ENCODE data around the gene ZHX3. TPM values are rescaled to one million over a fixed set of nuclear protein-coding genes. Genes with fewer than 3 reads are reported as not detected.
"Not testable (repeated sequence)": the region's sequence is repeated elsewhere in the genome, so short reads cannot be mapped to it uniquely, and the experiment has no call there.

ZHX3 gene
- total RNA-seq, 1 experiment from 2014 or later, result 21.5 TPM

DNA sequence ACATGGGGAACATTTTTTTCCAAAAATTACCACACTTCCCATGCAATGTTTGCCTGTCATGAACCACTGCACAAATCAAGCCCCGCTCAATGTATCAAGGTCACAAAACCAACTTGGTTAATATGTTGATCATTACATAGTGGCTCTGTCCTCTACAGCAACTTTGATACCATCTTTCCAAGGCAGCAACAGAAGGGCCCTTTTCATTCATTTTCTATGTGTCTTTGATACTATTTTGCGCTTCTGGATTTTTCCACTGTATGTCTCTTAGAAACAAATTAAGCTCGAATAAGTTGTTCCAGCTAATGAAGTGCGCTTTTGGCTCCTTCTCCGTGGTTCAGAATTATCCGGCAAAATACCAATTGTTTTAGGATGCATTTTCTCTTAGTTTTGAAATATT lies 1.5 kb downstream of the ZHX3 start:
- no peak for DNase-seq
- H3K27ac ChIP-seq, result peak overlapping the region; percentile 51; the same call in 1 of the 2 replicates
- peak overlapping the region; percentile 89 for H3K4me2 ChIP-seq
- peaks cover 27% of the 10 kb centered on the region for H3K4me1 ChIP-seq (replicated peaks; ENCODE audit: insufficient read depth)
- H4K20me1 ChIP-seq (ENCODE audit: insufficient read depth), result no peaks in the 10 kb centered on the region; the same call in 1 of the 2 replicates
- H3K4me3 ChIP-seq, result peak overlapping the region; percentile 83
- no peaks in the 10 kb centered on the region for H3K9me3 ChIP-seq (ENCODE audit: insufficient read depth, low read depth)
- POLR2A ChIA-PET (ENCODE audit: unreplicated experiment), result no interaction called here
- no peaks in the 10 kb centered on the region for H3K27me3 ChIP-seq (ENCODE audit: insufficient read depth, low read depth)
- H3K9me2 ChIP-seq (ENCODE audit: insufficient read depth), result no peaks in the 10 kb centered on the region
- peaks cover 15% of the 10 kb centered on the region; the same call in 1 of the 2 replicates for H3F3A ChIP-seq (ENCODE audit: insufficient read depth, low read depth)
- peak overlapping the region; percentile 98; the same call in 1 of the 2 replicates for H2AFZ ChIP-seq
- TSS peak; percentile 66 for BruUV-seq (replicated peaks)
- no peak for TF ChIP-seq EZH2 (IDR thresholded peaks at IDR 0.05; ENCODE audit: low read depth)
- TF ChIP-seq, protein P1, sequence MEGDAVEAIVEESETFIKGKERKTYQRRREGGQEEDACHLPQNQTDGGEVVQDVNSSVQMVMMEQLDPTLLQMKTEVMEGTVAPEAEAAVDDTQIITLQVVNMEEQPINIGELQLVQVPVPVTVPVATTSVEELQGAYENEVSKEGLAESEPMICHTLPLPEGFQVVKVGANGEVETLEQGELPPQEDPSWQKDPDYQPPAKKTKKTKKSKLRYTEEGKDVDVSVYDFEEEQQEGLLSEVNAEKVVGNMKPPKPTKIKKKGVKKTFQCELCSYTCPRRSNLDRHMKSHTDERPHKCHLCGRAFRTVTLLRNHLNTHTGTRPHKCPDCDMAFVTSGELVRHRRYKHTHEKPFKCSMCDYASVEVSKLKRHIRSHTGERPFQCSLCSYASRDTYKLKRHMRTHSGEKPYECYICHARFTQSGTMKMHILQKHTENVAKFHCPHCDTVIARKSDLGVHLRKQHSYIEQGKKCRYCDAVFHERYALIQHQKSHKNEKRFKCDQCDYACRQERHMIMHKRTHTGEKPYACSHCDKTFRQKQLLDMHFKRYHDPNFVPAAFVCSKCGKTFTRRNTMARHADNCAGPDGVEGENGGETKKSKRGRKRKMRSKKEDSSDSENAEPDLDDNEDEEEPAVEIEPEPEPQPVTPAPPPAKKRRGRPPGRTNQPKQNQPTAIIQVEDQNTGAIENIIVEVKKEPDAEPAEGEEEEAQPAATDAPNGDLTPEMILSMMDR (conservative IDR thresholded peaks at IDR 0.05), result no peak
- CTCF ChIA-PET, result no interaction called here
- no peaks in the 10 kb centered on the region for H3K36me3 ChIP-seq (ENCODE audit: low read depth)
- H3K79me2 ChIP-seq (ENCODE audit: low read depth), result peaks cover 24% of the 10 kb centered on the region; the same call in 1 of the 2 replicates
- intact Hi-C loops (cut with micrococcal nuclease; ENCODE audit: unreplicated experiment), result loop anchor here (1.0 to 5.0 kb wide), 3 partner anchors 49 to 143 kb away; no protein-coding TSS in a partner anchor

DNA sequence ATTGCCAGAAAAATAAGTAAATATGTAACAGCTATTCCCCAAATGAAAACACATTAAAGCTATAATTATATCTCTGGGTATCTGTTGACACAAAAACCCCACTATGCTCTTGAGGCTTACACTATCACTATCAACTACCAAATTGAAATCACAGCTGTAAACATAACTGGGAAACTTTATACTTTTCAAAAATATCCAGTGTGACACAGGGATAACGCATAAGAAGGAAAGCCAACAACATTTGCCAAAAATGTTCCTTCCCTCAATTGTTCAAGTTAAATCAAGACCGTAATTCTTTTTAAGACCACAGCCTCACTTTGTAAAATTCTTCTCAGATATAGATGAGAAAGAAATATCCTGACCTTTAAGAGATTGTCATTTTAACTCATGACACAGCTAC lies 3.1 kb downstream of the ZHX3 start:
- no peak overlapping the region for H3K4me3 ChIP-seq
- no peaks in the 10 kb centered on the region for H3K9me3 ChIP-seq (ENCODE audit: insufficient read depth, low read depth)
- no TSS peak for BruUV-seq (replicated peaks)
- no peak overlapping the region for H3K4me2 ChIP-seq
- H3K4me1 ChIP-seq (replicated peaks; ENCODE audit: insufficient read depth), result peaks cover 21% of the 10 kb centered on the region
- intact Hi-C loops (cut with micrococcal nuclease; ENCODE audit: unreplicated experiment), result no loop called here
- DNase-seq, result no peak
- H3K79me2 ChIP-seq (ENCODE audit: low read depth), result peaks cover 24% of the 10 kb centered on the region; the same call in 1 of the 2 replicates
- no peaks in the 10 kb centered on the region; the same call in 1 of the 2 replicates for H4K20me1 ChIP-seq (ENCODE audit: insufficient read depth)
- TF ChIP-seq EZH2 (IDR thresholded peaks at IDR 0.05; ENCODE audit: low read depth), result no peak
- TF ChIP-seq, protein P1 (conservative IDR thresholded peaks at IDR 0.05), result no peak
- no peak overlapping the region for H3K27ac ChIP-seq
- no peaks in the 10 kb centered on the region for H3K9me2 ChIP-seq (ENCODE audit: insufficient read depth)
- no peaks in the 10 kb centered on the region for H3K36me3 ChIP-seq (ENCODE audit: low read depth)
- no peak overlapping the region for H2AFZ ChIP-seq
- POLR2A ChIA-PET (ENCODE audit: unreplicated experiment), result no interaction called here
- CTCF ChIA-PET, result no interaction called here
- peaks cover 14% of the 10 kb centered on the region; the same call in 1 of the 2 replicates for H3F3A ChIP-seq (ENCODE audit: insufficient read depth, low read depth)
- no peaks in the 10 kb centered on the region for H3K27me3 ChIP-seq (ENCODE audit: insufficient read depth, low read depth)

DNA sequence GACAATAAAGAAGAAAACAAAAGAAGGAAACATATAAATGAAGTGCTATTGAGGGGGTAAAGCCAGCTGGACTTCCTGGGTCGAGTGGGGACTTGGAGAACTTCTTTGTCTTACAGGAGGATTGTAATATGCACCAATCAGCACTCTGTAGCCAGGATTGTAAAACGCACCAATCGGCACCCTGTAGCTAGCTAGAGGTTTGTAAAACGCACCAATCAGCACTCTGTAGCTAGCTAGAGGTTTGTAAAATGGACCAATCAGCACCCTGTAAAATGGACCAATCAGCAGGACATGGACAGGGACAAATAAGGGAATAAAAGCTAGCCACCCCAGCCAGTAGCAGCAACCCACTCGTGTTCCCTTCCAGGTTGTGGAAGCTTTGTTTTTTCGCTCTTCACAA lies 5.5 kb downstream of the ZHX3 start:
- H3K4me2 ChIP-seq; CTCF ChIA-PET; intact Hi-C loops (cut with micrococcal nuclease; ENCODE audit: unreplicated experiment); H3K36me3 ChIP-seq (ENCODE audit: low read depth); H3K27ac ChIP-seq; DNase-seq; BruUV-seq (replicated peaks); H3K9me3 ChIP-seq (ENCODE audit: insufficient read depth, low read depth); H3K27me3 ChIP-seq (ENCODE audit: insufficient read depth, low read depth); H2AFZ ChIP-seq; H3K4me3 ChIP-seq; H4K20me1 ChIP-seq (ENCODE audit: insufficient read depth); H3K9me2 ChIP-seq (ENCODE audit: insufficient read depth): not testable (repeated sequence)
- Histone ChIP-seq H3K4me1 (replicated peaks; ENCODE audit: insufficient read depth) (peaks cover 32% of the 10 kb centered on the region), H3F3A (ENCODE audit: insufficient read depth, low read depth) (peaks cover 11% of the 10 kb centered on the region; the same call in 1 of the 2 replicates), H3K79me2 (ENCODE audit: low read depth) (peaks cover 24% of the 10 kb centered on the region; the same call in 1 of the 2 replicates)
- POLR2A ChIA-PET (ENCODE audit: unreplicated experiment), result interaction anchor here (0.6 kb wide), 1 partner anchor 46 kb away, joined by 5 read pairs; no protein-coding TSS in a partner anchor

DNA sequence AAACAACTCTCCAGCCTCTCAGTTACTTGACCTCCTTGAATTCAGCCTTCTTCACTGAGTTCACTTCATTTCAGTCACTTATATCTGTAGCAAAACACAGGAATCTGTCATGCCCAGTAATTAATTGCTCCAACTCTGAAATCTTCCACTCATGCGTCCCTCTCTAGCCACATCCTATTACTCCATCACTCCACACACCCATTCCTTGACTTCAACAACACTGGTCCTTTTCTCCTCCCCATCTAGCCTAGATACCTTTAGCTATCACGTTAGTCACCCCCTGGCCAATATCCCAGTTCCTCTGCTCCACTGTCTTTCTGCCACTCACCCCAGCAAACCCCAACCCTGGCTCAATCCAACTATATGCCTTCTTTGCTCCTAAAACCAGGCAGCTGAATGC lies 7.7 kb downstream of the ZHX3 start:
- no peak for DNase-seq
- no peak overlapping the region for H3K27ac ChIP-seq
- TF ChIP-seq, protein P1 (conservative IDR thresholded peaks at IDR 0.05), result no peak
- no peak for TF ChIP-seq EZH2 (IDR thresholded peaks at IDR 0.05; ENCODE audit: low read depth)
- intact Hi-C loops (cut with micrococcal nuclease; ENCODE audit: unreplicated experiment), result no loop called here
- H3K27me3 ChIP-seq (ENCODE audit: insufficient read depth, low read depth), result no peaks in the 10 kb centered on the region
- ChIA-PET CTCF (no interaction called here), POLR2A (ENCODE audit: unreplicated experiment) (no interaction called here)
- H3K4me2 ChIP-seq, result no peak overlapping the region
- H3K79me2 ChIP-seq (ENCODE audit: low read depth), result peaks cover 6% of the 10 kb centered on the region; the same call in 1 of the 2 replicates
- H3F3A ChIP-seq (ENCODE audit: insufficient read depth, low read depth), result peaks cover 3% of the 10 kb centered on the region; the same call in 1 of the 2 replicates
- H2AFZ ChIP-seq, result no peak overlapping the region
- H3K36me3 ChIP-seq (ENCODE audit: low read depth), result no peaks in the 10 kb centered on the region
- no peak overlapping the region for H3K4me3 ChIP-seq
- peaks cover 20% of the 10 kb centered on the region for H3K4me1 ChIP-seq (replicated peaks; ENCODE audit: insufficient read depth)
- H3K9me3 ChIP-seq (ENCODE audit: insufficient read depth, low read depth), result no peaks in the 10 kb centered on the region
- no peaks in the 10 kb centered on the region for H3K9me2 ChIP-seq (ENCODE audit: insufficient read depth)
- H4K20me1 ChIP-seq (ENCODE audit: insufficient read depth), result no peaks in the 10 kb centered on the region
- BruUV-seq (replicated peaks), result no TSS peak

All from PC-9 (cell line).